ENCODE data around the gene ZMIZ2.

ZMIZ2 gene

GRCh38 chr7:44766416-44766801 is 17.8 kb downstream of the ZMIZ2 start (continued):
- TF ChIP-seq ZBTB7A (tag by site-specific recombination; IDR thresholded peaks at IDR 0.05; ENCODE audit: low read depth), result no peak
- no peak for TF ChIP-seq ZNF544 (tag by site-specific recombination; IDR thresholded peaks at IDR 0.05)
- no peak for TF ChIP-seq ZSCAN18 (tag by site-specific recombination; IDR thresholded peaks at IDR 0.05)

GRCh38 chr7:44767134-44767911 is 18.7 kb downstream of the ZMIZ2 start:
- TF ChIP-seq GLIS2 (tag by site-specific recombination; IDR thresholded peaks at IDR 0.05), result peak; percentile 29; the same call in 1 of the 2 replicates
- no peak for TF ChIP-seq ZNF776 (tag by site-specific recombination; IDR thresholded peaks at IDR 0.05; ENCODE audit: borderline replicate concordance)
- TF ChIP-seq ZIC2 (tag by site-specific recombination; IDR thresholded peaks at IDR 0.05), result peak; percentile 99
- Histone ChIP-seq H3K36me3 (ENCODE audit: control insufficient read depth in 2 of 2, insufficient read depth in 1 of 2, low read length in 2 of 2) (peaks cover 5 to 51% of the 10 kb centered on the region in 2 experiments; a peak in 2 of 3 replicates), H3K4me3 (ENCODE audit: low read depth, low read length) (no peak overlapping the region), H3K27ac (ENCODE audit: extremely low read depth, low read depth, low read length) (no peak overlapping the region), H3K4me1 (ENCODE audit: control insufficient read depth, insufficient read depth, low read length) (peaks cover 5% of the 10 kb centered on the region; the same call in 1 of the 2 replicates), H3K9me3 (ENCODE audit: control insufficient read depth, insufficient read depth, low read depth, low read length) (no peaks in the 10 kb centered on the region)
- POLR2A ChIA-PET, result interaction anchor here (0.8 kb wide), 1 partner anchor 30 kb away, joined by 4 read pairs; the partner anchor contains the start of gene PPIA
- CTCF ChIA-PET, result interaction anchor here (0.6 kb wide), 1 partner anchor 179 kb away, joined by 4 read pairs; no protein-coding TSS in a partner anchor

- CTCF ChIA-PET, result interaction anchor here (0.5 to 1.1 kb wide), 3 partner anchors 130 to 221 kb away, joined by 3 to 6 read pairs (median 4); no protein-coding TSS in a partner anchor
- POLR2A ChIA-PET, result no interaction called here
- peaks cover 5 to 45% of the 10 kb centered on the region in 2 experiments; a peak in 2 of 3 replicates for H3K36me3 ChIP-seq (ENCODE audit: control insufficient read depth in 2 of 2, insufficient read depth in 1 of 2, low read length in 2 of 2)
Observed at GRCh38 chr7:44767912-44768627, 19.4 kb downstream of the ZMIZ2 start.

More at GRCh38 chr7:44767912-44768627, 19.4 kb downstream of the ZMIZ2 start:
- H3K9me3 ChIP-seq (ENCODE audit: control insufficient read depth, insufficient read depth, low read depth, low read length), result no peaks in the 10 kb centered on the region
- H3K4me3 ChIP-seq (ENCODE audit: low read depth, low read length), result no peak overlapping the region
- H3K4me1 ChIP-seq (ENCODE audit: control insufficient read depth, insufficient read depth, low read length), result peaks cover 5% of the 10 kb centered on the region; the same call in 1 of the 2 replicates
- TF ChIP-seq ZNF629 (tag by site-specific recombination; IDR thresholded peaks at IDR 0.05), result no peak
- no peak for TF ChIP-seq ZNF133 (tag by site-specific recombination; IDR thresholded peaks at IDR 0.05)
- no peak for TF ChIP-seq MZF1 (tag by site-specific recombination; IDR thresholded peaks at IDR 0.05; ENCODE audit: borderline replicate concordance)
- peak; percentile 62 for TF ChIP-seq ZIC2 (tag by site-specific recombination; IDR thresholded peaks at IDR 0.05)
- TF ChIP-seq GLIS1 (tag by site-specific recombination; IDR thresholded peaks at IDR 0.05), result peak; percentile 44; the same call in 1 of the 2 replicates
- TF ChIP-seq HIC1 (tag by site-specific recombination; IDR thresholded peaks at IDR 0.05), result no peak
- no peak for TF ChIP-seq ZNF48 (tag by site-specific recombination; IDR thresholded peaks at IDR 0.05)
- TF ChIP-seq GLIS2 (tag by site-specific recombination; IDR thresholded peaks at IDR 0.05), result 0 out of 2 replicates have a peak, but pooled peaks have one; percentile 29
- TF ChIP-seq ZFP69B (tag by site-specific recombination; IDR thresholded peaks at IDR 0.05), result peak; percentile 86
- peak; percentile 58 for TF ChIP-seq KLF1 (tag by site-specific recombination; IDR thresholded peaks at IDR 0.05)
- TF ChIP-seq ZNF449 (tag by site-specific recombination; IDR thresholded peaks at IDR 0.05), result 0 out of 2 replicates have a peak, but pooled peaks have one; percentile 23
- TF ChIP-seq ZNF692 (tag by site-specific recombination; IDR thresholded peaks at IDR 0.05), result peak; percentile 90
- no peak overlapping the region for H3K27ac ChIP-seq (ENCODE audit: extremely low read depth, low read depth, low read length)
